Ecto neural progenitor cell (in vitro differentiated cells): ENCODE measurements around the gene UGT2A3.

Experiments
- DNase-seq: peaks from one replicate; pipeline ENCODE4 v3.0.0-alpha.2; 2018; ENCODE audit warnings: low spot score

The UGT2A3 gene

DNA sequence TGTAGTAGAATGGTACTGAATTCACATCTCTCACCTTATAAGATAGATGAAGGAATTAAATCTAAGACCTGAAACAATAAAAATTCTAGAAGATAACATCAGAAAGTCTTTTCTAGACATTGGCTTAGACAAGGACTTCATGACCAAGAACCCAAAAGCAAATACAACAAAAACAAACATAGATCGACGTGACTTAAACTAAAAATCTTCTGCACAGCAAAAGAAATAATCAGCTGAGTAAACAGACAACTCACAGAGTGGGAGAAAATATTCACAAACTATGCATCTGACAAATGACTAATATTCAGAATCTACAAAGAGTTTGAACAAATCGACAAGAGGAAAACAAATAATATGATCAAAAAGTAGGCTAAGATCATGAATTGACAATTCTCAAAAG, 38.8 kb downstream of the UGT2A3 start:
- DNase-seq = no peak

GRCh38 chr4:68909385-68909784, 42.2 kb downstream of the UGT2A3 start:
- no peak for DNase-seq

DNA sequence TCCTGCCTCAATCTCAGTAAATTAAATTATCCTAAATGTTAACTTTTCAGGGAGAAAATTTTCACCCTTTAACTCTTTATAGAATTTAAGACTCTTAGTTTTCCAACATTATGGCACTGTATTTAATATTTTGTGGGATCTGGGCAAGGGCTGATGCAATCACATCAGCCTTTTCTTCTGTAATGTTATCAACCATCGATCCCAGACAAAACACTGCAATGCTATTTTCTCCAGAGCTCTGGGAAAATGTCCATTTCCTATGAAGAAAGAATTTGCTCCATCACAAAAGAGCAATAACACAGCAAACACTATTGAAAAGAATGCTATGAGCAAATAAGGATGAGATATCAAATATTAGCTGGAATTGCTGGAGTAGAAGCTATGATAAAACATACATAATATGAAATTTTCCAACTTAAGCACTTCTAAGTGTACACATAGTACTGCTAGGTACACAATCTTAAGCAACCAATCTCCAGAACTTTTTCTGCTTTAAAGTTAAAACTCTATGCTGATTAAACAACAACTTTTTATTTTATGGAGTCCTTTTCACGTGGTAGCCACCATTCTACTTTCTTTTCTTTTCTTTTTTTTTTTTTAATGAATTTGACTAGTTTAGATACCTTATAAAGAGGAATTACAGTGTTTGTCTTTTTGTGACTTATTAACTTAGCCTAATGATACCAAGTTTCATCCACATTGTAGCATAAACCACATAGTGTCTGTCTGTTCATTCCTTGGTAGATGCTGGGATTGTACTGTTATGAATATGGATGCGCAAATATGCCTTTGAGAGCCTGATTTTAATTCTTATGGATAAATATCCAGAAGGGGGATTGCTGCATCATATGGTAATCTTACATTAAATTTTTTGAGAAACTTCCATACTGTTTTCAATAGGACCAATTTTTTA, 43.6 kb downstream of the UGT2A3 start:
- DNase-seq = no peak

GRCh38 chr4:68907245-68907644, 44.4 kb downstream of the UGT2A3 start:
- no peak for DNase-seq

- no peak for DNase-seq
These were observed 44.8 kb downstream of the UGT2A3 start for GRCh38 chr4:68906780-68907137.

- DNase-seq = peak; percentile 45
These were observed 45.4 kb downstream of the UGT2A3 start for GRCh38 chr4:68905939-68906779.

DNA sequence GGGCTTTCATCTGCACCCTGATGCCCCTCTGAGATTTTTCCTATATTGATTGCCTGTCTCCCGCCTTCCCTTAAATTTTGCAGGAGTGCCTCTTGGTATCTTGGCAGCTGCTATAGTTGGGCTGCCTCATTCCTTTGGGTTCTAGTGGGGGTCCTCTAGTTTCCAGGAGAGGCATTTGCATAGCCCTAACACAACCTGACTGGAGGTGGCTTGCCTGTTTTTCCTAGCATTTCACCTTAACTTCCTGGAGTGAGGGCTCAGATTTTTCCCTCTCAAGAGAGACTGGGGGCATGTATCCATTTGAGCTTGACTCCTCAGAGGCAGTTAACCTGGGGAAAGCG, 46.0 kb downstream of the UGT2A3 start:
- no peak for DNase-seq

DNA sequence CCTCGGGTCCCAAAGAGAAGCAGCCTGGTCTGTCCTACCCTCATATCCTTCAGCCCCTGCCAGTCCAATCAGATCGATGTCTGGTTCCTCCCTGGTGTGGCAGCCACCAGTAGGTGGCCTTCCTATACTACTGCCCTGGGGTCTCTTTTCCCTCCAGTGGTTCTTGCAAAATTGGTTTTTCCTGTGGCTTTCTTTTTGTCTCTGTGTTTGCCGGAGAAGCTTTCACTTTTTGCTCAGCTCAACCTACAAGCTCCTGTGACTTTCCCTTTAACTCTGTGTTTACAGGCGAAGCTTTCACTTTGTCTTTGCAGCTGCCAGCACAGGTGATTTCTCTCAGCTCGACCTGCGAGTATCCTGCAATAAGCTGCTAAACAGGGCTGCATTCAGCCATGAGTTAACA, 46.8 kb downstream of the UGT2A3 start:
- no peak for DNase-seq

DNA sequence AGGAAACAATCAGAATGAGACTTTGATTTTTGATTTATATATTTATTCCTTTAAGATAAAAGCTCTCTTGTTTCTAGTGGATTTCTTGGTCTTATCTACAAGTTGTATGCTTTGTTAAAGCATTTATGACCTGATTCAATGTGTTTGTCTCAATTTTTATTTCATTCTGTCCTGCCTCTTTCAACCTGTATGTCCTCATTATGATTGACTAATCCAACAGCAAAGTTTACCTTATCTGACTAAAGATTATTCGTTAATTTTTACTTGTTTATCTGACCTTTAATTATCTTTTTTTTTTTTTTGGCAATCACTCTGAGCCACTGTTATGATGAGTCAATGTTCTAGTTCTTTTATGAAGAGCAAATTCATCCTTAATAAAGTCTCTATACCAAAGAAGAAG, 54.9 kb downstream of the UGT2A3 start:
- no peak for DNase-seq

DNA sequence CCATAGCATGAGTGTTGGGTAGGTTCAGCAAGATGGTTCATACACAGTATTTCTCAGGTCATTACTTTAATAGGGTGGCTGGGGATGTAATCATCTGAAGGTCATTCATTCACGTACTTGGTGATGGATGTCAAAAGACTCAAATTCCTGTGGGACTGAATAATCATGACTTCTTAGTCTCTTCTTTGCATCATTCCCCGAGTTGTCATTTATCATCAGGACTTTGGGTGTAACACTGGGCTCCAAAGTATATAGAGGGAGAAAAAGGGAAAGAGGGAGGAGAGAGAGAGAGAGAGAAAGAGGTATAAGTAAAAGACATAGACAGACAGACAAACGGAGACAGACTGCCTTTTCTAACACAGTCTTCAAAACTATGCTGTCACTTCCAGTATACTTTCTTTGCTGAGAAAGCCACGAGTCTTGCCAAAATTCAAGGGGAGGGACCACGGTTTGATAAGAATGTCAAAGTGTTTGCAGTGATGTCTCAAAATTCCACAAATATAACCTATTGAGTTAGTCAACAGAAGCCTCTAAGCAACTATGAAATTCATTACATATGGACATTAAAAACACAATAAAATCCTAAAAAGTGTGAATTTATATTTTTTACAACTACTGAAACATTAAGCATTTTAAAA, 55.9 kb downstream of the UGT2A3 start:
- no peak for DNase-seq

GRCh38 chr4:68892861-68893260, 58.7 kb downstream of the UGT2A3 start:
- no peak for DNase-seq

DNA sequence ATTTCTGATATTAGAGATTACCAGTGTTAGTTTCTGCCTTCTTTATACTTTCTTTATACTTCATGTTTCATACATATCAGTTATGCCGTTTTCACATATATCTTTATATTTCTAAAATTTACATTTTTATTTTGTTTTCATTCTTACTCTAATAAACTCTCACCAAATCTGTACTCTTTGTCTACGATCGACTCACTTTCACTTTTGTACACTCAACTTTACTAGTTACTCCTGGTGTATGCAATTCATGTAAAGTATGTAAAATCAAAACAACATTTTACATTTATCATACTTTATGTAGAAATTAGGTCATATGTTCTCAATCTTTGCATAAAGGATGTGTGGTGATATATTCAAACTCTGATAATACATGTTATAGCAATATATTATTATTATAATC, 59.9 kb downstream of the UGT2A3 start:
- no peak for DNase-seq

DNA sequence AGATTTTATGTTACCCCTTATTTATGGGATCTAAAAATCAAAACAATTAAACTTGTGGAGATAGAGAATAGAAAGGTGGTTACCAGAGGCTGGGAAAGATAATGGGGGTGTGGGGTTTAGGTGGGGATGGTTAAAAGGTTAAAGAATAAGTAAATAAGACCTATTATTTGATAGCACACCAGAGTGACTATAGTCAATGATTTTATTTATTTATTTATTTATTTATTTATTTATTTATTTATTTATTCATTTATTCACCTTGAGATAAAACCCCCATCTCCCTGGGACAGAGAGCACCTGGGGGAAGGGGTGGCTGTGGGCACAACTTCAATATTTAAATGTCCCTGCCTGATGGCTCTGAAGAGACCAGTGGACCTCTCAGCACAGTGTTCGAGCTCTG, 66.1 kb downstream of the UGT2A3 start:
- DNase-seq = no peak

DNA sequence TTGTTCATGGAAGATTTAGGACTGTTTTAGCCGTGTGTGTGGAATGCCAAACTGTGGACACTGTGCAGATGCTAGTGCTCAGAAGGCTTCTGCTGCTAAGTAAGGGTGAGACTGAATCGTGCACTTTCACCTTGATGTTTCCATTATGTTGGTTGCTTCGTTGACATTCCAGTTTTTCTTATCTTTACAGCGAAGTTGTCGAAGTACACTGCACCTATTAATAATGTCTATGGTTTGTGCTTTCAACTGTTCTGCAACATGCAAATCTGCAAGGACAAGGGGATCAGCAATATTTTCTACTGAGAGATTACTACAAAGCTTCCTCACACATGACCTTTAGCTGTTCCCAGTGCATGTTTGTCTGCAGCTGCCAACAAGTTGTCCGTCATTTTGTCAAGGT, 67.7 kb downstream of the UGT2A3 start:
- no peak for DNase-seq
